Breast epithelium (tissue), 3 donors: ENCODE results near the gene A3GALT2.

Experiments used
- CTCF ChIP-seq, 3 donors: fragments of 450-650 bp; IDR thresholded peaks; one replicate each; pipeline ENCODE4 v1.5.1; 2016 to 2017; ENCODE audit warnings: antibody characterized with exemption in 3 of 3, mild to moderate bottlenecking in 3 of 3, moderate library complexity in 3 of 3
- POLR2A ChIP-seq: fragments of 450-650 bp; IDR thresholded peaks from one replicate; pipeline ENCODE4 v1.6.1; 2016; ENCODE audit warnings: antibody characterized with exemption, mild to moderate bottlenecking, moderate library complexity

GRCh38 chr1:33363470-33363861 is 42.6 kb upstream of the A3GALT2 start:
- TF ChIP-seq CTCF (IDR thresholded peaks at IDR 0.05) (no peak), POLR2A (no peak)
